Measurements from ENCODE around the gene MRFAP1L1. TPM values are rescaled to one million over a fixed set of nuclear protein-coding genes. Genes with fewer than 3 reads are reported as not detected.

MRFAP1L1 gene
- total RNA-seq, 1 donor from 2014 or later = 70.2 TPM

DNA sequence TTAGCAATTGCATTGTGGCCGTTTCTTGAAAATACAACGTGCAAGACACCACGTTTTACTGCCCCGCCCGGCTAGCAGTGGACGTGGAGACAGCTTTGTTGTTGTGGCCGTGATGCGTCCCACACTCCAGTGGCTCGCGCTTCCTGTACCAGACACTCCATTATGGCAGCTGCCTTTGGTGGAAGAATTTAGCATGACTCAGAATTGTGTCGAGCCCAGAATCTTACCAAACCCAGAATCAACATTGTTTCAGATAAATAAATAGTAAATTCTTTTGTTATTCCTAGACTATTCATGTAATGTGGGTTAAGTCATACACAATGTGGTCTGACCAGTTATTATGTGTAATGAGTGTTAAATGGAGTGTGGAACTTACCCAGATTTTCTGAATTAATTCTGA, 41.3 kb downstream of the MRFAP1L1 start:
- intact Hi-C loops (cut with micrococcal nuclease) = no loop called here

DNA sequence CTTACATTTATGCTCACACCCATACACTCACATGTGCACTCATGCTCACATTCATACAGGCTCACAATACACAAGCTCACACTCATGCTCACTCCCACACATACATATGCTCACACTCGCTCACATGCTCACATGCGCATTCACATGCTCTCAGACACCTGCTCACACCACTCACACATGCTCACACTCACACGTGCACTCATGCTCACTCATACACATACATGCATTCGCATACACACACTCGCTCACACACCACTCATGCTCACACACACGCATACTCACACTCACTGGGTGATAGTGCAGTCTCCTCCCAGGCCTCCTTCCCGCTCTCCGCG, 44.4 kb downstream of the MRFAP1L1 start:
- intact Hi-C loops (cut with micrococcal nuclease) = no loop called here

DNA sequence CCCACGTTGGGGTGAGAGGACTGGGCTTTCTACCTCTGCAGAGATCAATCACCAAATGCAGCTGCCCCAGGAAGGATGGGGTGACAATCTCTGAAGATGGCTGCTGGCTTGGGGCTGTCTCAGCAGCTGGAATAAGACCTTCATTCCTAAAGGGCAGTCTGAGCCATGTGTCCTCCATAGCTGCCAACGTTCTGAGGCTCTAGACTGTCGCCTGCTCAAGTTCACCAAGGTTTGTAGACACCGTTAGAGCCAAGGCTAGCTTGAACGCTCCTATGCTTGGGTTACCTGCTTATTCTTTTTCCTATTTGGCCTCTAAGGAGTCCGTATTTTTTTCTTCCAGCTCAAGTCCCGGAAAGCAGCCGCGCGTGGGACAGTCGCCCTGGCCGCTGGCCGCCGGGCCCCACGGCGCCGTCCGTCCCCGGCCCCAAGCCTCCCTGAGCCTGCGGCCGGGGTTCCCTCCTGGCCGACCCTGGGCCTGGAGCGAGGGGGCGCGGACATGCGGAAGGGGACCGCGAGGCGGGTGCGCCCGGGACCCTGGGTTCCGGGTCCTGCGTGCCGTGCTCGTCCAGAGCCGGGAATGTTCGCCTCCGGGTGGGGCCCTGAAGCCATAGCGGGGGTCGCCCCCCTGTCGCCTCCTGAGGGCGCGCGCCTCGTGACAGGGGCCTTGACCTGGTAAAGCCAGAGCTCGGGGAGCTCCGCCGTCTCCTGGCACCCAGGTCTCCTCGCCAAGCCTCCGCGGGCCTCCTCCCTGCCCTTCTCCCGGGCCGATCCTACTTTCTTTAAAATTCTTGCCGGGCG, 45.9 kb downstream of the MRFAP1L1 start:
- intact Hi-C loops (cut with micrococcal nuclease) = no loop called here

DNA sequence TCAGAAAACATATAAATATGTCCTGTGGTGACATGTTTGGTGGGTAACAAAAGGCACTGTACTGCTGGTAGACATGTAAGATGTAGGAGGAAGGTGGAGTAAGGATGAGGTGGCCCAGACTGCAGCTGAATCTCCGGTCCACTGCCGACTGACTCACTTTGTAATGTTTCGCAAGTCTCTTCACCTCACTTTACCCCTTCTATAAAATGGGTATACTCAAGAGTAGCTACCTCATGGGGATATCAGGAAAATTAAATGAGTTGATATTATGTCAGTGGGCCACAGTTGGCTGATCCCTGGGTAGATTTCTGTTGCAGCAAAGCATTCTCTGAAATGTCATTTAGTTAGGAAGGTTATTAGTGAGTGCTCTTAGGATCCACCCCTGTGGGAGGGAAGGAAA, 47.1 kb downstream of the MRFAP1L1 start:
- intact Hi-C loops (cut with micrococcal nuclease) = no loop called here

DNA sequence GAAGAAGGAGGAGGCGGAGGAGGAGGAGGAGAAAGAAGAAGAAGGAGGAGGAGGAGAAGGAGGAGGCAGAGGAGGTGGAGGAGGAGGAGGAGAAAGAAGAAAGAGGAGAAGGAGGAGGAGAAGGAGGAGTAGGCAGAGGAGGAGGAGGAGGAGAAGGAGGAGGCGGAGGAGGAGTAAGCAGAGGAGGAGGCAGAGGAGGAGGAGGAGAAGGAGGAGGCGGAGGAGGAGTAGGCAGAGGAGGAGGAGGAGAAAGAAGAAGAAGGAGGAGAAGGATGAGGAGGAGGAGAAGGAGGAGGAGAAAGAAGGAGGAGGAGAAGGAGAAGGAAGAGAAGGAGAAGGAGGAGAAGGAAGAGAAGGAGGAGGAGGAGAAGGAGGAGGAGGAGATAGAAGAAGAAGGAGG, 49.2 kb downstream of the MRFAP1L1 start:
- intact Hi-C loops (cut with micrococcal nuclease) = no loop called here

DNA sequence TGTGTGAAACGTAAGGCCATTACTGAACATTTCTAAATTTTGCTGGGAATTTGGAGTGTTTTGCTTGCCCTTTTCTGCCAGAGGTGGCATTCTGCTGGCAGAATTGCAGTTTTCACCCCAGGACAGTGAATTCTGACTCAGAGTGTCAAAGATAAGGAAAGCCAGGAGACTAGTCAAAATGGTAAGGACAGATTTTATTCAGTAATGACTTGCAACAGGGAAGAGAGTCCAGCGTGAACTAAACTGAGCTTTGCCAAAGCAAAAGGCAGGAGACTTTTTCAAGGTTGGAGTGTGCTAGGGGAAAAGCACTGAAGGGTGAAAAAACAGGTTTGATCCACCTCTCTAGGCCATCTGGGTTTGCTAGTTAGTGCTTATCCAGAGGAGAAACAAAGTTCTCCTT, 49.8 kb downstream of the MRFAP1L1 start:
- intact Hi-C loops (cut with micrococcal nuclease) = no loop called here

DNA sequence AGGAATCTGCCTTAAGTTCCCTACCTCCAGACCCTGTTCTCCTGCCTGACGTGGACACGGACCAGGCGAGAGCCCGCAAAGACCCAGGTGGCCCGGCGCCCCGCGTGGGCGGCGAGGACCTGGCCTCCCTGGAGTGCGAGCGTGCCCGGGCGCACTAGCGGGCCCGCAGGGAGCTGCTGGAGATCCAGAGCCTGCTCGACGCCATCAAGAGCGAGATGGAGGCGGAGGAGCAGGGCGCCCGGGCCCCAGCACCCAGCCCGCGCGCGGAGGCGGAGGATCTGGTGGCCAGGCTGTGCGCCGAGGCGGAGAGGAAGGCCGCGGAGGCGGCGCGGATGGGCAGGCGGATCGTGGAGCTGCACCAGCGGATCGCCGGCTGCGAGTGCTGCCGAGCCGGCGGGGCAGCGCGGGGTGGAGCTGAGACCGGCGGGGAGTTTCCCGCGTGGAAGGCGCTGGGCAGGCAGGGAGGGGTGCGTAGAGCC, 51.0 kb downstream of the MRFAP1L1 start:
- intact Hi-C loops (cut with micrococcal nuclease) = no loop called here

DNA sequence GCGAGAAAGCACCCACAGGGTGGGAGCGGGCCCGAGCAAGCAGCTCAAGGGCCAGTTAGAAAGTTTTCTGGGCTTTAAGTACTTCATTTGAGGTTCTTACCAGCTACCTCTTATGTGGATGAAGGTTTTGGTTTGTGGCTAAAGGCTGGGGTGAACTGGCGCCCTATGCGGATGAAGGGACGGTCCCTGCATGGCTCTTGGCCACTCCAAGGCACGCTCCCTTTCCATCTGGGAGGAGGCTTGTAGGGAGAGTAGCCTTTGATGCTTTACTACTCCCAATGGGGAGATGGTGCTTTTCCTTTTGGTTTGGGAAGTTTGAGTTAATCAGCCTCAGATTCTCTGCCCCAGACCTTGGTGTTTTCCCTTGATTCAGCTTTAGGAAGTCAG, 51.5 kb downstream of the MRFAP1L1 start:
- intact Hi-C loops (cut with micrococcal nuclease) = no loop called here

Other genes starting within 250 kb of the MRFAP1L1 start
- not detected in 2 replicates for gene PPP2R2C, start 237.3 kb downstream of the MRFAP1L1 start, total RNA-seq
- 27.5 and 27.8 TPM in 2 replicates for gene MAN2B2, start 134.7 kb downstream of the MRFAP1L1 start, total RNA-seq
- 100 and 102 TPM in 2 replicates for gene MRFAP1, start 69.2 kb downstream of the MRFAP1L1 start, total RNA-seq
- 34.1 and 37.1 TPM in 2 replicates for gene S100P, start 16.0 kb downstream of the MRFAP1L1 start, total RNA-seq
- 15.3 and 17.4 TPM in 2 replicates for gene BLOC1S4, start 6.3 kb upstream of the MRFAP1L1 start, total RNA-seq
- gene KIAA0232, start 72.9 kb upstream of the MRFAP1L1 start, total RNA-seq = 15.6 and 16.7 TPM in 2 replicates
- gene TBC1D14, start 200.0 kb upstream of the MRFAP1L1 start, total RNA-seq = 39.6 and 43.1 TPM in 2 replicates

Measured in T-helper 2 cell treated with Interferon-gamma antibody and Interleukin-4, amounts not matched to agents 100 ng/mL and 5 ng/mL, for 36 hours (primary cell).